Measurements from ENCODE around the gene NCEH1. TPM values are rescaled to one million over a fixed set of nuclear protein-coding genes. Genes with fewer than 3 reads are reported as not detected.

The NCEH1 gene
- total and polyA plus RNA-seq, 10 of the 15 experiments (the other 5 are each of a cell fraction or from before 2014, with no cell fraction given): 1.8 to 8.1 (median 4.5) TPM

DNA sequence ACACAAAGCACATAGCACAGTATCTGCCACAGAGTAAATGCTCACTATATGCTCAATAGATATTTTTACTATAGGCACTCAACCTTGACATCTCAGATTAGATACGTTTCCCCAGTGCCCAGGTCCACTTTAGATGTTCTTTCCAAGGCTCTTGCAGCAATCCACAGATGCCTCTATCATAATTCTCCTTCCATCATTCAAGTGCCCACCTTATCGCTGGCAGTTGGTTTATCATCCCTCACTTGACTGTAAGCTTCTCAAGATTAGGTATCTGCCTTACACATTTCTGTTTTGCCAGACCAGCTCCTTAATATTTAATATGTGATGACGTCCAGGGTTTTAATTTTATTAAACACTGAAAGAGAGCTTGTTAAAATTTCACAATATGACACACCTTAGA is 8.6 kb downstream of the NCEH1 start:
- SMC1A ChIA-PET (ENCODE audit: uncharacterized antibody, unreplicated experiment): interaction anchor here (3.9 kb wide), 1 partner anchor 10 kb away, joined by 19 read pairs; no protein-coding TSS in a partner anchor
- 76% methylated on average over 3 of the region's 3 CpGs for WGBS (ENCODE audit: insufficient coverage, insufficient replicate concordance, low lambda C conversion rate, missing lambda C conversion rate)
- TF ChIP-seq YY1 (IDR thresholded peaks at IDR 0.05; ENCODE audit: low read depth, low read length) (no peak), STAT1 (conservative IDR thresholded peaks at IDR 0.05) (no peak), CEBPB (IDR thresholded peaks at IDR 0.05; ENCODE audit: borderline replicate concordance in 1 of 2, low read depth in 2 of 2, low read length in 2 of 2) (no peak), TCF7 (IDR thresholded peaks at IDR 0.05; ENCODE audit: borderline replicate concordance) (no peak), ASH2L (IDR thresholded peaks at IDR 0.05; ENCODE audit: borderline replicate concordance, low read depth) (no peak), SMAD1 (IDR thresholded peaks at IDR 0.05; ENCODE audit: low read depth, partially characterized antibody) (no peak), NR2F1 (conservative IDR thresholded peaks at IDR 0.05) (no peak), KAT2A (conservative IDR thresholded peaks at IDR 0.05; ENCODE audit: control insufficient read depth, low read depth, low read length) (no peak), CHD4 (IDR thresholded peaks at IDR 0.05) (no peak), ZNF274 (IDR thresholded peaks at IDR 0.05; ENCODE audit: insufficient read depth, insufficient read length) (no peak), ZBTB40 (IDR thresholded peaks at IDR 0.05; ENCODE audit: borderline replicate concordance) (no peak), MYC (IDR thresholded peaks at IDR 0.05; ENCODE audit: insufficient read depth, insufficient read length, insufficient replicate concordance, low read length, severe bottlenecking) (no peak), SKIL (IDR thresholded peaks at IDR 0.05; ENCODE audit: low read depth, poor library complexity, severe bottlenecking) (no peak), BCL11A (IDR thresholded peaks at IDR 0.05; ENCODE audit: low read depth, low read length) (no peak), BMI1 (IDR thresholded peaks at IDR 0.05; ENCODE audit: borderline replicate concordance) (no peak), GABPA (IDR thresholded peaks at IDR 0.05; ENCODE audit: low read depth) (no peak), CBFB (IDR thresholded peaks at IDR 0.05; ENCODE audit: low read depth) (no peak), CREM (IDR thresholded peaks at IDR 0.05; ENCODE audit: low read depth) (no peak), POLR2AphosphoS2 (IDR thresholded peaks at IDR 0.05; ENCODE audit: low read depth, low read length) (no peak)

More for the DNA sequence above, 8.6 kb downstream of the NCEH1 start:
- Histone ChIP-seq H3K4me3 (no peak overlapping the region), H4K20me1 (ENCODE audit: control insufficient read depth, insufficient read depth) (no peaks in the 10 kb centered on the region), H2AFZ (ENCODE audit: control insufficient read depth, low read depth, low read length) (no peak overlapping the region), H3K27ac (ENCODE audit: control insufficient read depth, insufficient read depth) (no peak overlapping the region), H3K27me3 (replicated peaks in 1 of 2; ENCODE audit: control insufficient read depth in 2 of 2, insufficient read depth in 2 of 2, low read length in 1 of 2) (no peaks in the 10 kb centered on the region), H3K4me1 (ENCODE audit: control insufficient read depth, insufficient read depth, low read length) (no peaks in the 10 kb centered on the region), H3K79me2 (ENCODE audit: control insufficient read depth, insufficient read depth, low read length) (no peaks in the 10 kb centered on the region), H3K9ac (ENCODE audit: control insufficient read depth, insufficient read depth, low read length) (no peak overlapping the region), H3K9me3 (replicated peaks; ENCODE audit: control insufficient read depth, insufficient read depth, low read length) (no peaks in the 10 kb centered on the region), H3K36me3 (ENCODE audit: control insufficient read depth in 2 of 2, insufficient read depth in 2 of 2, low read length in 1 of 2) (no peaks in the 10 kb centered on the region), H3K4me2 (ENCODE audit: control insufficient read depth, insufficient read depth) (no peak overlapping the region)
- in situ Hi-C loops (cut with MboI): no loop called here
- intact Hi-C loops (cut with micrococcal nuclease; ENCODE audit: unreplicated experiment): no loop called here
- DNase-seq (ENCODE audit: low read depth, low spot score) (no peak), ATAC-seq (no peak), FAIRE-seq (no peak)
- RAD21 ChIA-PET (ENCODE audit: unreplicated experiment): interaction anchor here (0.6 kb wide), 1 partner anchor 144 kb away, joined by 3 read pairs; no protein-coding TSS in a partner anchor
- POLR2A ChIA-PET: interaction anchor here (0.7 kb wide), 1 partner anchor 9 kb away, joined by 3 read pairs; no protein-coding TSS in a partner anchor
- no TSS peak for BruUV-seq (replicated peaks)
- CTCF ChIA-PET: interaction anchor here (0.9 to 1.3 kb wide), 2 partner anchors 10 to 27 kb away, joined by 3 to 8 read pairs; no protein-coding TSS in a partner anchor
